HL-60 (cell line): ENCODE measurements around the gene CCNE1.

Experiments used
- CTCF ChIP-seq: IDR thresholded peaks from one replicate; pipeline ENCODE4 v1.5.1; 2011; ENCODE audit warnings: low read length, control low read depth, inconsistent platforms; ENCODE audit not compliant: insufficient read depth
- POLR2AphosphoS5 ChIP-seq: IDR thresholded peaks from 2 replicates; pipeline ENCODE4 v1.6.1; 2012; ENCODE audit warnings: low read depth
- REST ChIP-seq: IDR thresholded peaks from 2 replicates; pipeline ENCODE4 v1.6.1; 2012; ENCODE audit warnings: low read depth; ENCODE audit not compliant: insufficient replicate concordance
- SPI1 ChIP-seq: IDR thresholded peaks from 2 replicates; pipeline ENCODE4 v1.6.1; 2012; ENCODE audit warnings: low read depth, mild to moderate bottlenecking, borderline replicate concordance

GRCh38 chr19:29823581-29824330, 12.0 kb downstream of the CCNE1 start:
- TF ChIP-seq CTCF (no peak), POLR2AphosphoS5 (no peak), REST (no peak), SPI1 (no peak)
